Measurements from ENCODE around the gene MSMO1. TPM values are rescaled to one million over a fixed set of nuclear protein-coding genes. Genes with fewer than 3 reads are reported as not detected.

The MSMO1 gene
- polyA plus RNA-seq, 1 donor from 2014 or later: 242 TPM

- TF ChIP-seq EZH2 (IDR thresholded peaks at IDR 0.05; ENCODE audit: borderline replicate concordance, insufficient read depth, low read length, poor library complexity, severe bottlenecking) (no peak), POLR2AphosphoS5 (IDR thresholded peaks at IDR 0.05) (no peak), MXI1 (conservative IDR thresholded peaks at IDR 0.05; ENCODE audit: poor library complexity, severe bottlenecking) (no peak)
Measured at GRCh38 chr4:165319509-165319908, 8.0 kb upstream of the MSMO1 start (continued).

- Histone ChIP-seq H3K4me3 (ENCODE audit: low read length) (no peak overlapping the region), H3K27me3 (ENCODE audit: insufficient read depth, low read depth, low read length) (no peaks in the 10 kb centered on the region), H3K9me2 (ENCODE audit: insufficient read depth, low read length) (no peaks in the 10 kb centered on the region), H3K4me2 (ENCODE audit: low read length) (no peak overlapping the region), H4K20me1 (ENCODE audit: insufficient read depth) (no peaks in the 10 kb centered on the region), H3F3A (ENCODE audit: insufficient read depth, low read length, poor library complexity, severe bottlenecking) (peaks cover 8% of the 10 kb centered on the region), H3K36me3 (ENCODE audit: insufficient read depth, low read length) (no peaks in the 10 kb centered on the region), H3K79me2 (replicated peaks; ENCODE audit: insufficient read depth, low read length) (peaks cover 29% of the 10 kb centered on the region), H2AFZ (ENCODE audit: low read depth, low read length) (no peak overlapping the region), H3K9me3 (ENCODE audit: low read length) (no peaks in the 10 kb centered on the region), H3K9ac (ENCODE audit: low read length) (no peak overlapping the region), H3K27ac (ENCODE audit: low read length) (no peak overlapping the region)
- no peak for TF ChIP-seq SMC3 (conservative IDR thresholded peaks at IDR 0.05; ENCODE audit: poor library complexity)
- no peak for TF ChIP-seq EP300 (conservative IDR thresholded peaks at IDR 0.05; ENCODE audit: poor library complexity, severe bottlenecking)
- no peak for TF ChIP-seq RAD21 (conservative IDR thresholded peaks at IDR 0.05)
- no peak for TF ChIP-seq REST (IDR thresholded peaks at IDR 0.05; ENCODE audit: borderline replicate concordance)
- TF ChIP-seq POLR2AphosphoS5 (IDR thresholded peaks at IDR 0.05): no peak
- TF ChIP-seq CTCF (IDR thresholded peaks at IDR 0.05; ENCODE audit: poor library complexity, severe bottlenecking): no peak
- TF ChIP-seq TAF1 (IDR thresholded peaks at IDR 0.05; ENCODE audit: low read depth): no peak
- no peak for TF ChIP-seq EZH2 (IDR thresholded peaks at IDR 0.05; ENCODE audit: borderline replicate concordance, insufficient read depth, low read length, poor library complexity, severe bottlenecking)
- no peak for TF ChIP-seq MXI1 (conservative IDR thresholded peaks at IDR 0.05; ENCODE audit: poor library complexity, severe bottlenecking)
Measured at GRCh38 chr4:165324236-165324917, 3.1 kb upstream of the MSMO1 start.

GRCh38 chr4:165324918-165325304 lies 2.6 kb upstream of the MSMO1 start:
- H3K9me3 ChIP-seq (ENCODE audit: low read length): no peaks in the 10 kb centered on the region
- no peaks in the 10 kb centered on the region for H3K27me3 ChIP-seq (ENCODE audit: insufficient read depth, low read depth, low read length)
- no peak overlapping the region for H3K27ac ChIP-seq (ENCODE audit: low read length)
- no peak overlapping the region for H3K9ac ChIP-seq (ENCODE audit: low read length)
- no peak overlapping the region for H2AFZ ChIP-seq (ENCODE audit: low read depth, low read length)
- no peak overlapping the region for H3K4me2 ChIP-seq (ENCODE audit: low read length)
- peaks cover 34% of the 10 kb centered on the region for H3K79me2 ChIP-seq (replicated peaks; ENCODE audit: insufficient read depth, low read length)
- peaks cover 8% of the 10 kb centered on the region for H3F3A ChIP-seq (ENCODE audit: insufficient read depth, low read length, poor library complexity, severe bottlenecking)
- H4K20me1 ChIP-seq (ENCODE audit: insufficient read depth): no peaks in the 10 kb centered on the region
- H3K9me2 ChIP-seq (ENCODE audit: insufficient read depth, low read length): no peaks in the 10 kb centered on the region
- H3K4me3 ChIP-seq (ENCODE audit: low read length): no peak overlapping the region
- TF ChIP-seq TAF1 (IDR thresholded peaks at IDR 0.05; ENCODE audit: low read depth) (no peak), EZH2 (IDR thresholded peaks at IDR 0.05; ENCODE audit: borderline replicate concordance, insufficient read depth, low read length, poor library complexity, severe bottlenecking) (no peak)
- H3K36me3 ChIP-seq (ENCODE audit: insufficient read depth, low read length): no peaks in the 10 kb centered on the region

Data from neural cell (in vitro differentiated cells).